T-helper 17 cell (primary cell): ENCODE results near the gene POU3F1. TPM values are rescaled to one million over a fixed set of nuclear protein-coding genes. Genes with fewer than 3 reads are reported as not detected.
A peak's percentile ranks its signal among the peaks of the same experiment; 100 is the strongest.
"Not testable (repeated sequence)": the region's sequence is repeated elsewhere in the genome, so short reads cannot be mapped to it uniquely, and the experiment has no call there.

Experiments
- ATAC-seq: fragments of 150-1000 bp; cut with Tn5 transposase; 2 replicates; pipeline ENCODE4 v1.10.0; 2021; ENCODE audit warnings: mild to moderate bottlenecking, moderate library complexity
- DNase-seq, 3 donors: peaks; one replicate each; pipeline versions ENCODE4 v3.0.0 to v3.0.0-alpha.2; 2020 to 2021
- H3K9me3 ChIP-seq: one replicate; pipeline ENCODE4 v1.7.0; 2013; ENCODE audit warnings: low read length, mild to moderate bottlenecking; ENCODE audit not compliant: control insufficient read depth, poor library complexity, severe bottlenecking
- H3K27ac Mint-ChIP-seq: one replicate; pipeline ENCODE4 v1.8.0; 2022; ENCODE audit warnings: mild to moderate bottlenecking, moderate library complexity, mixed read lengths
- H3K27me3 Mint-ChIP-seq: one replicate; pipeline ENCODE4 v1.8.0; 2022; ENCODE audit warnings: mixed read lengths
- H3K36me3 Mint-ChIP-seq: one replicate; pipeline ENCODE4 v1.8.0; 2022; ENCODE audit warnings: low read depth, mixed read lengths
- H3K4me1 Mint-ChIP-seq: one replicate; pipeline ENCODE4 v1.8.0; 2022; ENCODE audit warnings: mild to moderate bottlenecking, mixed read lengths
- H3K4me3 Mint-ChIP-seq: one replicate; pipeline ENCODE4 v1.8.0; 2022; ENCODE audit warnings: mild to moderate bottlenecking, moderate library complexity, mixed read lengths
- total RNA-seq, 4 donors: library from RNA in 2 of 4; stranded (reverse) in 2 of 4; gene quantifications; one replicate each; pipeline ENCODE4 v1.2.3 and lab custom pipeline; 2022 to 2026

POU3F1 gene
- total RNA-seq, 2 donors from 2014 or later: 0.17 TPM; not detected in 1

DNA sequence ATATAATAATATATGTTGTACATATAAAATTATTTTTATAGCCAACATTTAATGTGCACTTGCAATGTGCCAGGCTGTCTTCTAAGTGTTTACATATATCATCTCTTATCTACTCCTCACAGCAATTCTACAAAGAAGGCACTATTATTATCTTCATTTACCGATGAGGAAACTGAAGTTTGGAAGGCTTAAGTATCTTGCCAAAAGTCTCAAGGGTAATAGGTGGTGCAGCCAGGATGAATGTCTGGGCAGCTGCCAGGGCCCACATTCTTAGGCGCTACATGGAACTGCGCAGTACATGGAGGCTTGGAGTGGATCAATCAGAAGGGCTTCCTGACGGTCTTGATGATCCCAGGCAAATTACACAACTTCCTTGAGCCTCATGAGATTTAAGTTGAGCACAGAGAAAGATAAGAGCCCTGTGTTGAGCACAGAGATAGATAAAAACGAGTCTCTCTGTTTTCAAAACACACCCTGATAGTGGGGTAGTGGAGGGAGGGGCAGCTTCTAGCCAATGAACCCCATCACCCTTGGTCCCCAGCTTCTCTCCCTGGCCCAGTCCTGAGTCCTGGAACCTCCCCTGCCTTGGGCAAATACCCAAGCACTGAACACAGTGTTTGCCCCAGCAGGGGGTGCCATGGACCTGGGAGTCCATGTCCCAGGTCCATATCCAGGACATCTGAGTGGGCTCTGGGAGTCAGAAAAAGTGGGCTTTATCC, 9.2 kb downstream of the POU3F1 start:
- peaks cover 6% of the 10 kb centered on the region for H3K4me1 Mint-ChIP-seq
- H3K36me3 Mint-ChIP-seq: peaks cover 5% of the 10 kb centered on the region
- peaks cover 39% of the 10 kb centered on the region for H3K27me3 Mint-ChIP-seq
- ATAC-seq (no peak), DNase-seq (no peak)
- H3K9me3 ChIP-seq: no peaks in the 10 kb centered on the region
- H3K27ac Mint-ChIP-seq: no peak overlapping the region
- H3K4me3 Mint-ChIP-seq: no peak overlapping the region

DNA sequence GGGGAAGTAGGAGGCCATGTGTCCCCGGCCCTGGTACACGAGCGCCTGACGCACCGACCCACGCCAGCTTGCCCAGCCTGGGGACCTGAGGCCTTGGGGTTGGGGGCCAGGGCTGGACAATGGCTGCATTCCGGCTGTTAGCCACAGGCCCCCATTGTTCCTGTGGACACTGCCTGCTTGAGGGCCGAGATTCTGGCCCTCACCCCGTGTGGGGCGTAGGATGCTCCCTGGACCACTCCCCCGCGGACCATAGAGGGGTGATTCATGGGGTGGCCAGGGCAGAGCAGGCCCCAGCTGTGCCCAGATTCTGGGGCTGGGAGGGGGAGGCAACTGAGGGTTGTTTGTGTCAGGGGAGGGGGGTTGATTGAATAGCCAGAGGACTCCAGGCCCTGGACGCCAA, 11.7 kb downstream of the POU3F1 start:
- H3K9me3 ChIP-seq: no peaks in the 10 kb centered on the region
- Mint-ChIP-seq H3K27me3 (peaks cover 21% of the 10 kb centered on the region), H3K36me3 (peaks cover 4% of the 10 kb centered on the region), H3K4me1 (peaks cover 15% of the 10 kb centered on the region), H3K4me3 (no peak overlapping the region), H3K27ac (no peak overlapping the region)
- DNase-seq: no peak
- ATAC-seq: no peak

DNA sequence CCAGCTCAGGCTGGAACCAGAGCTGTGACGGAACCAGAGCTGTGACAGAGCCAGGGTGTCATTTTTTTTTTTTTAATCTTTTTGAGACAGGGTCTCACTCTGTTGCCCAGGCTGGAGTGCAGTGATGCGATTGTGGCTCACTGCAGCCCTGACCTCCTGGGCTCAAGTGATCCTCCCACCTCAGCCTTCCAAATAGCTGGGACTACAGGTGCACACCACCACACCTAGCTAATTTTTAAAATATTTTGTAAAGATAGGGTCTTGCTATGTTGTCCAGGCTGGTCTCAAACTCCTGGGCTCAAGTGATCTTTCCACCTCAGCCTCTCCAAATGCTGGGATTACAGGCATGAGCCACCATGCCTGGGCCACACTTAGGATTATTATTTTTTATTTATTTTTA, 13.6 kb downstream of the POU3F1 start:
- H3K36me3 Mint-ChIP-seq, DNase-seq, H3K9me3 ChIP-seq, H3K27me3 Mint-ChIP-seq, H3K4me3 Mint-ChIP-seq, H3K27ac Mint-ChIP-seq, ATAC-seq: not testable (repeated sequence)
- peaks cover 18% of the 10 kb centered on the region for H3K4me1 Mint-ChIP-seq

DNA sequence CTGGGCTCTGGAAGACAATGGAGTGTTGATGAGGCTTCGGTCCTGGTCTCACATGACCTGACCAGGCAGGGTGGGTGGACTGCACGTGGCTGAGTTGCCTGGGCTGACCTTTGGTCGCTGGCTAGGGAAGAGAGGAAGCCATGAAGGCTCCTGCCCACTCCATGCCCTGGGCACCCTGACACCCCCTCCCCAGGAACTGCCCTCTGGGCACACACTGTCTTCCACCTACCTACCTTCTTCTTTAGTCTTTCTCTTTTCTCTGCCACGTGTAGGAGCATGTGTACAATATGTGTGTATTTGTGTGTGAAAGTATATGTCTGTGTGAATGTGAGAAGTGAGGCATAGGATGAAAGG, 15.1 kb downstream of the POU3F1 start:
- Mint-ChIP-seq H3K27ac (peak overlapping the region; percentile 51), H3K36me3 (peaks cover 4% of the 10 kb centered on the region), H3K27me3 (peaks cover 6% of the 10 kb centered on the region), H3K4me3 (no peak overlapping the region), H3K4me1 (peaks cover 23% of the 10 kb centered on the region)
- ATAC-seq (no peak), DNase-seq (no peak)
- no peaks in the 10 kb centered on the region for H3K9me3 ChIP-seq

DNA sequence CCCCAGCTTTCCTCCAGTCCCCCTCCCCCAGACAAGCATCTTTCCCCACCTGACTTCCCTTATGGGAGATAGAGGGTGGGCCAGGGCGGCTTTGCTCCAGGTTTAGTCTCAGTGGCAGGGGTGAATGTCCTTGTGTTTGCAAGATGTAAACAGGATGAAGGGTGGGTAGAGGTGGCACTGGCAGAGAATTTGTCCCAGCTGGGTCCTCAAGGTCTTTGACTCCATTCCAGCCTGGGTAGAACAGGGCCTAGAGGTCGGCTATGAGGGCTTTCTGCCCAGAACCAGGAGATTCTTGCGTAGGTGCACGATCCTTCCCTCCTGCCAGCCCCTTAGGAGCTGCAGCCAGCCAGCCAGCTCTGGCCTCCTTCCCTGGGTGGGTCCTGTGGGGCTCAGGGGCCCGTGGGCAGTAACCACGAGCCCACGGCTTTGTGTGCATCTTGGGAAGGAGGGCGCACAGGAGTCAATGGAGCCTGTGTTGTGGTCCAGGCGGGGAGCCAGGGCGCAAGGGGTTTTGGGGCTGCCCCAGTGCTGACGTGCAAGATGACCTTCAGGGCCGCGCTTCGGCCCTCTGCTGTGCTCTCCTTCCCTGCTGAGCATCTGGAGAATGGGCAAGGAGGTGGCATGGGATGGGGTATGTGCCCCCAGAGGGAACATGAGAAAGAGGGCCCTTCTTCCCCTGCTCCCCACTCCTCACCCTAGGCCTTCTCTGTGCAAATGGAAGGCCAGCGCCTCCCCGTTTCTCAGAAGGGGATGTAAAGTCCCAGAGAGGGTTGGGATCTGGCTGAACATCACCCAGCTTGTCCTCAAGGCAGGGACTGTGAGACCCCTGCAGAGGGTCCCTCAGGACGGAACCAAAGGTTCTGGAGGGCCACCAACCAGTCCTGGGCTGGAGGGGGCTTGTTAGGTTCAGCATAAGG, 15.7 kb downstream of the POU3F1 start:
- ATAC-seq (no peak), DNase-seq (no peak)
- H3K4me3 Mint-ChIP-seq: peak overlapping the region; percentile 64
- H3K4me1 Mint-ChIP-seq: peaks cover 23% of the 10 kb centered on the region
- H3K36me3 Mint-ChIP-seq: peaks cover 2% of the 10 kb centered on the region
- peaks cover 6% of the 10 kb centered on the region for H3K27me3 Mint-ChIP-seq
- H3K9me3 ChIP-seq: no peaks in the 10 kb centered on the region
- peak overlapping the region; percentile 51 for H3K27ac Mint-ChIP-seq

DNA sequence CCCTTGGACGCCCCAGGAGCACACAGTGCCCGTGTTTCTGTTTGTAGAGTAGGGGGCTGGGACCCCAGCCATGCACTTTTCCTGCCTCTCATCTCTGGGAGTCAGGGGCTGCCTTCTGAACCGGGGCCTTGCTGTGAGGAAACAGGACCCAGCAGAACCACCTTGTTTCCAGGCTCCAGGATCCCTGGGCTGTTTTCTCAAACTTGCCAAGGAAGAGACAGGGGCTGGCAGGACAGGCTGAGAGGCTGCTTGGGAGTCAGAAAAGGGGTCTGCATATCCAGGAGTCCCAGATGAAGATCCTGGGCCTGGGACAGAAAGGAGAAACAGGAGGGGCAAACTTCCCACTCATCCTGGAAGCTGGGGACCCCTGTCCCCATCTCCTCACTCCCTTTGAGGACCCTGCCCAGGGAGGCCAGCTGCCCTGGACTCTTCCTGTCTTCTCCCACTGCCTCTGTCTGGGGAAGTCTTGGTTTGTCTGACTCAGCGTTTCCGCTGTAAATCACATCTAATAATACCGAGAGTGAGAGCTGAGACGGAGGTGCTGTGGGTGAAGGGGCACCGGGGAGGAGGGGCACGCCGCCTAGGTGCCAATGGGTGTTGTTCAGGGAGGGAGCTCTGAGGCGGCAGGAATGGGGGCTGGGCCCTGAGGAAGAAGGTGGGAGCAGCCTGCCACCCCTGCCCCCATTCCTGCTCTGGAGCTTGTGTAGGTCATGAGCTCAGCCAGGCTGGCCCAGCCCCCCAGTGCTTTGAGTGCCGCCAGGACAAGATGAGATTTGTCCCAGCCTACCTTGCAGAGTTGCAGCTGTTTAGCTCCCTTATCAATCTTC, 16.7 kb downstream of the POU3F1 start:
- Mint-ChIP-seq H3K27ac (no peak overlapping the region), H3K27me3 (peaks cover 6% of the 10 kb centered on the region), H3K36me3 (peaks cover 4% of the 10 kb centered on the region), H3K4me1 (peaks cover 23% of the 10 kb centered on the region), H3K4me3 (peak overlapping the region; percentile 64)
- ATAC-seq (peak; percentile 73), DNase-seq (peak in 1 of 3 donors; percentile 28)
- H3K9me3 ChIP-seq: no peaks in the 10 kb centered on the region

DNA sequence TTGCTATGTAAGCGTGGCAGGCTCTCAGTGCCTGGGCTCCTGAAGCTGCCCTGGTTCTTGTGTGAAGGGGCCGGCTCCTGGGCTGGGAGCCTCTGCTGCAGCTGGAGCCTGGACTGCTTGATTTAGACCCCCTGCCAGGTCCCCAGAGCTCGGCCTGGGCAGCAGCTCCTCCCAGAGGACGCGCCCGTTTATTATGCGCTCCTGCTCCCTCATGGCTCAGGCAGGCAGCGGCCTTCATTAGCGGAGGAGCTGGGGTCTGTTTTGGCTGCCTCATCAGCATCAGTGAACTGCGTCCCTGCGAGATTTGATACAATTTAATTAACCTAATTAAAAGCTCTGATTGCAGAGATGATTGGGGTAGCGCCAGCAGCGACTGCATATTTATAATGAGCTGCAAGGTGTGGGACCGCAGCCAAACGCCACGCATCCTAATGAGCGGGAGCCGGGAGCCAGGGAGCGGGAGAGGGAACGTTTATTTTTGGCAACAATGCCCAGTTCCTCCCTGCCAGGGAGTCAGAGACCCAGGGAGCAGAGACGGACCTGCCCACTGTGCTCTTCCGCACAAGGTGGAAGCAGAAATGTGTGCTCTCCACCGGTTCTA, 17.4 kb downstream of the POU3F1 start:
- no peak for DNase-seq
- Mint-ChIP-seq H3K36me3 (peaks cover 6% of the 10 kb centered on the region), H3K27ac (no peak overlapping the region)

DNA sequence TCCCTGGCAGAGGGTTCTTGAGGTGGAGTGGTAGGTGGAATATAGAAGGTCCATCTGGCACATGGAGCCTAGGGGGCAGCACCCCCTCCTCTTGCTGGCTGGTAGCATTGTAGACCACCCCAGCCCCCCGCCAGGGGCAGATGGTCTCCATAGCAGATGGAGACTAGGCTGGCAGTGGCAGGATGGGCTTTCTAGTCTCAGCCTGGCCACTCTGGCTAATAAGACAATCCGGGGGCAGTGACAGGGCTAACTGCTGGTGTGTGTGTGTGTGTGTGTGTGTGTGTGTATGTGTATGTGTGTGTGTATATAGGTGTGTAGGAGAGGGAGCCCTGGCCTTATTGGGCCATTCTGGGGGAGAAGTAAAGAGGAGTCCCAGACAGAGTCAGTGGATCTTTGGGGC, 17.9 kb downstream of the POU3F1 start:
- peak; percentile 10 for ATAC-seq
- Mint-ChIP-seq H3K36me3 (peaks cover 6% of the 10 kb centered on the region), H3K27ac (peak overlapping the region; percentile 69), H3K27me3 (no peaks in the 10 kb centered on the region), H3K4me1 (peaks cover 20% of the 10 kb centered on the region), H3K4me3 (peak overlapping the region; percentile 55)
- no peak for DNase-seq
- no peaks in the 10 kb centered on the region for H3K9me3 ChIP-seq

More for the DNA sequence above, 17.4 kb downstream of the POU3F1 start:
- H3K9me3 ChIP-seq: no peaks in the 10 kb centered on the region
- H3K4me1 Mint-ChIP-seq: peaks cover 22% of the 10 kb centered on the region
- no peak for ATAC-seq
- H3K27me3 Mint-ChIP-seq: peaks cover 3% of the 10 kb centered on the region
- H3K4me3 Mint-ChIP-seq: no peak overlapping the region

DNA sequence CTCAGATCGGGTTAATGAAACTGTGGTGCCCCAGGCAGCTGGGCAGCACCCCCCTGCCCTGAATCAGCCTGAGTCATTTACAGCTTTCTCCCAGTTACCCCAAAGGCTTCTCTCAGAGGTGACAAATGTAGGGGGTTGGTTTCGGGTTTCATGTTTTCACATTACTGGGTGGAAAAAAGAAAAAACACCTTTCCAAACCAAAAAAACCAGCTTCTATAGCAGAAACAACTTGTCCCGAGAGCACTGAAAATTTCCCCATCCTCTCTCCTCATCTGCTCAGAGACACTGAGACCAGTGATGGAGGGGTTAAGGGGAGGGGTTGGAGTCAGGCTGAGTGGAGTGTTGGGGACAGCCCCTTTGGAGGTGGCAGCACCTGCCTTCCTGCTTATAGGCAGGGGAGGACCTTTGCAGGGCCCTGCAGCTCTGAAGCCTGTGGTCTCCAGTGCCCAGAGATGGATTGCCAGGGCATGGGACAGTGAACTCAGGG, 18.4 kb downstream of the POU3F1 start:
- Mint-ChIP-seq H3K27me3 (no peaks in the 10 kb centered on the region), H3K27ac (peak overlapping the region; percentile 69), H3K36me3 (peaks cover 6% of the 10 kb centered on the region), H3K4me1 (peaks cover 20% of the 10 kb centered on the region), H3K4me3 (peak overlapping the region; percentile 55)
- H3K9me3 ChIP-seq: no peaks in the 10 kb centered on the region
- DNase-seq (no peak), ATAC-seq (peak; percentile 67)

DNA sequence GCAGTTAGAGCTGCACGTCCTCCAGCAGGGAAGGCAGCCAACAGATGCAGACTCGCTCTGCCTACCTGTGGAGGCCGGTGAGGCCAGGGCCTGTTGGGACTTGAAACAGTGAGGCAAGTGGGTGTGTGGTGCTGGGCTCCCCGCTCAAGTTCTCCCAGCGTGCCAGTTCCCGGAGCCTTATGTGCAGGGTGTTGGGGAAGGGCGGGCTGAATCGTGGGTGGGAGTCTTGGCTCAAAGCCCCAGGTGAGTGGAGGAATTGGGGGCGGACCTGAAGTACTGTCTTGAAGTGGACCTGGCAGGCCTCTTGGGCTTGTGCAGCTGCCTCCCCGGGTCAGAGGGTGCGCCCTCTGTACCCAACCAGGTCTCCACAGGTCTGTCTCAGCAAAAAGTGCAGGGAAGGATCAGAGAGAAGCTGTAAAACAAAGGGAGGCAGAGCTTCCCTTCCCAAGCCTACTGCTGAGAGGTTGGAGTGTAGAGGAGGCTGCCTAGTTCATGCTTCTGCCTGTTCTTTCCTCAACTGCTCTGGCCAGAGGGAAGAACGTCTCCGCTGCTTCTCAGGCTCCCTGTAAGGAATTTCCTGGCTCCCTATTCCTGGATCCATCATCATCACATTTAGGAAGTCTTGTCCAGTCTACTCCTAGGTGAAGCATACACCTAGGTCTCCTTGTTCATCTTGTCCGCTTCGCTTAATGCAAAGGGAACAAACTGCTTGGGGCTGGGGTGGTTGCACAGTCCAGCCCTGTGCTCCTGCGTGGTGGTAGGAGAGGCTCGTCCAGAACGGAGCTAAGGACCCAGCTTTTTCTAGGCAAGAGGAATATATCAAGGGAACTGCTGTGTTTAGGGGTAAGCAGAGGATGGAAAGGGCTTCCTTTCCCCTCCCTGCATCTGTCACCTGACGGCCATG, 19.1 kb downstream of the POU3F1 start:
- ATAC-seq (no peak), DNase-seq (no peak)
- Mint-ChIP-seq H3K36me3 (peaks cover 6% of the 10 kb centered on the region), H3K27ac (peak overlapping the region; percentile 69), H3K27me3 (no peaks in the 10 kb centered on the region), H3K4me1 (peaks cover 20% of the 10 kb centered on the region), H3K4me3 (no peak overlapping the region)
- no peaks in the 10 kb centered on the region for H3K9me3 ChIP-seq

DNA sequence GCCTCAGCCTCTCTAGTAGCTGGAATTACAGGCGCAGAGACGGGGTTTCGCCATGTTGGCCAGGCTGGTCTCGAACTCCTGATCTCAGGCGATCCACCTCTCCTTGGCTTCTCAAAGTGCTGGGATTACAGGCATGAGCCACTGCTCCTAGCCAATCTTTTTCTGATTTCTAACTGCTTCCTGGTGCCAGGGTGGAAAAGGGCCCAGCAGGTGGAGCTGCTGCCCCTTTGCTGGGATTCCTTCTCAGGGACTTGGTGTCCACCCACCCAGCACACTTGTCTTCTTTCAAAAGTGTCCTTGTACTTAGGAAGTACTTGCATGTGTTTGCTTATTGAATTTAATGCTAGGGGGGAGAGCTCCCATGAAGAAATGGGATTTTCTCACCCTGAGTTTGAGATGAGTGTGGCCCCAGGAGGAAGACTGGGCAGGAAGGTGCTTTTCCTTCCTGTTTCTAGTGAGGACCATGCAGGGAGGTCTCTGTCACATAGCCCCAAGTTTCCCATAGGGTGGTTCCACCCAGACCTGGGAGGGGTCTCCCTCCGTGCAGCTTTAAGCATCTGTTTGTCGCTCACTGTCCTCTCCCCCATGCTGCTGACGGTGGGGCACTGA, 19.9 kb downstream of the POU3F1 start:
- Mint-ChIP-seq H3K27ac (no peak overlapping the region), H3K36me3 (peaks cover 6% of the 10 kb centered on the region)

More for the DNA sequence above, 19.9 kb downstream of the POU3F1 start:
- ATAC-seq (no peak), DNase-seq (no peak)
- H3K4me3 Mint-ChIP-seq: no peak overlapping the region
- no peaks in the 10 kb centered on the region for H3K9me3 ChIP-seq
- H3K4me1 Mint-ChIP-seq: peaks cover 20% of the 10 kb centered on the region
- H3K27me3 Mint-ChIP-seq: no peaks in the 10 kb centered on the region
